Effector CD4-positive, alpha-beta T cell (primary cell): ENCODE results near the gene PLD4.

ENCODE experiments used
- DNase-seq: peaks from one replicate; pipeline ENCODE4 v3.0.0-alpha.2; 2020

PLD4 gene

GRCh38 chr14:104957146-104958113, 32.8 kb downstream of the PLD4 start:
- no peak for DNase-seq

GRCh38 chr14:104964546-104964945, 39.9 kb downstream of the PLD4 start:
- DNase-seq, result no peak

GRCh38 chr14:104965561-104966231, 41.0 kb downstream of the PLD4 start:
- DNase-seq, result no peak

GRCh38 chr14:104966261-104966865, 41.7 kb downstream of the PLD4 start:
- DNase-seq, result no peak

- no peak for DNase-seq
Measured at GRCh38 chr14:104966981-104967385, 42.3 kb downstream of the PLD4 start.

GRCh38 chr14:104967386-104968152, 42.9 kb downstream of the PLD4 start:
- no peak for DNase-seq

GRCh38 chr14:104968153-104968527, 43.5 kb downstream of the PLD4 start:
- no peak for DNase-seq

- DNase-seq, result no peak
Measured at GRCh38 chr14:104968541-104969401, 44.1 kb downstream of the PLD4 start.

- DNase-seq, result no peak
Measured at GRCh38 chr14:104969741-104970230, 45.1 kb downstream of the PLD4 start.

- no peak for DNase-seq
Measured at GRCh38 chr14:104970231-104971068, 45.8 kb downstream of the PLD4 start.

- DNase-seq, result no peak
Measured at GRCh38 chr14:104971447-104972240, 47.0 kb downstream of the PLD4 start.

GRCh38 chr14:104972301-104973134, 47.8 kb downstream of the PLD4 start:
- no peak for DNase-seq

GRCh38 chr14:104973135-104973384, 48.4 kb downstream of the PLD4 start:
- no peak for DNase-seq

- DNase-seq, result no peak
Measured at GRCh38 chr14:104973385-104974145, 48.9 kb downstream of the PLD4 start.

GRCh38 chr14:104974146-104974541, 49.5 kb downstream of the PLD4 start:
- no peak for DNase-seq

- DNase-seq, result no peak
Measured at GRCh38 chr14:104974665-104975390, 50.1 kb downstream of the PLD4 start.

GRCh38 chr14:104975481-104976197, 51.0 kb downstream of the PLD4 start:
- no peak for DNase-seq
